CD8-positive, alpha-beta memory T cell (primary cell): ENCODE results near the gene SEMA3D. TPM values are rescaled to one million over a fixed set of nuclear protein-coding genes. Genes with fewer than 3 reads are reported as not detected.

ENCODE experiments used
- CTCF ChIA-PET: fragments of 350-600 bp; sonication (Branson Sonifier 250); formaldehyde crosslinking; loops from one replicate; lab custom pipeline; 2021; ENCODE audit warnings: antibody characterized with exemption; lab: Charles Lee
- POLR2A ChIA-PET: fragments of 350-600 bp; sonication (Branson Sonifier 250); formaldehyde crosslinking; loops from one replicate; lab custom pipeline; 2021; ENCODE audit warnings: antibody characterized with exemption; lab: Charles Lee
- DNase-seq, 5 donors: peaks; one replicate each; pipeline versions ENCODE4 v3.0.0 to v3.0.0-alpha.2; 2020 to 2022; ENCODE audit warnings: mixed read lengths in 1 of 5
- H3K27ac ChIP-seq: one replicate; pipeline ENCODE4 v1.7.0; 2013; ENCODE audit warnings: low read depth, mild to moderate bottlenecking, low read length, moderate library complexity
- H3K27me3 ChIP-seq: 2 replicates; pipeline ENCODE4 v1.7.0; 2013; ENCODE audit warnings: low read length, mild to moderate bottlenecking; ENCODE audit not compliant: insufficient read depth, poor library complexity, severe bottlenecking
- H3K36me3 ChIP-seq: 2 replicates; pipeline ENCODE4 v1.7.0; 2013; ENCODE audit warnings: mild to moderate bottlenecking, low read length, moderate library complexity; ENCODE audit not compliant: insufficient read depth
- H3K4me1 ChIP-seq: 2 replicates; pipeline ENCODE4 v1.7.0; 2013; ENCODE audit warnings: mild to moderate bottlenecking, low read length, moderate library complexity; ENCODE audit not compliant: insufficient read depth
- H3K4me3 ChIP-seq: 2 replicates; pipeline ENCODE4 v1.7.0; 2013; ENCODE audit warnings: mild to moderate bottlenecking, low read length
- H3K9me3 ChIP-seq: 2 replicates; pipeline ENCODE4 v1.7.0; 2013; ENCODE audit warnings: mild to moderate bottlenecking, low read length
- H3K27ac Mint-ChIP-seq, 8 donors: one replicate each; pipeline ENCODE4 v1.8.0; 2020 to 2021; ENCODE audit warnings: mixed read lengths in 8 of 8, mild to moderate bottlenecking in 6 of 8, inconsistent platforms in 3 of 8, moderate library complexity in 3 of 8
- H3K27me3 Mint-ChIP-seq, 2 donors: one replicate each; pipeline ENCODE4 v1.8.0; 2020 to 2021; ENCODE audit warnings: mixed read lengths in 2 of 2, mild to moderate bottlenecking in 1 of 2, moderate library complexity in 1 of 2
- H3K36me3 Mint-ChIP-seq, 3 donors: one replicate each; pipeline ENCODE4 v1.8.0; 2020 to 2021; ENCODE audit warnings: mixed read lengths in 3 of 3, inconsistent platforms in 1 of 3, mild to moderate bottlenecking in 1 of 3
- H3K4me1 Mint-ChIP-seq, 3 donors: one replicate each; pipeline ENCODE4 v1.8.0; 2020 to 2021; ENCODE audit warnings: mixed read lengths in 3 of 3, inconsistent platforms in 1 of 3, mild to moderate bottlenecking in 1 of 3
- H3K4me3 Mint-ChIP-seq, 7 donors: one replicate each; pipeline ENCODE4 v1.8.0; 2020 to 2021; ENCODE audit warnings: mixed read lengths in 7 of 7, mild to moderate bottlenecking in 6 of 7, moderate library complexity in 4 of 7, inconsistent platforms in 2 of 7
- H3K9me3 Mint-ChIP-seq, 5 donors: one replicate each; pipeline ENCODE4 v1.8.0; 2020 to 2022; ENCODE audit warnings: mixed read lengths in 5 of 5, mild to moderate bottlenecking in 3 of 5, moderate library complexity in 2 of 5, inconsistent platforms in 1 of 5
- polyA plus RNA-seq: library from polyadenylated mRNA; unstranded; fragments of 300-500 nt; fragmentation: Illumina TruSeq; gene quantifications from one replicate; pipeline ENCODE4 v1.2.3, GENCODE V29; 2021
- total RNA-seq, 2 experiments: library from RNA; stranded (reverse); gene quantifications; one replicate each; pipeline ENCODE4 v1.2.3, GENCODE V29; 2021

The SEMA3D gene
- total and polyA plus RNA-seq, 3 experiments from 2014 or later, result not detected

- peaks cover 0 to 2% (median 0%) of the 10 kb centered on the region in 3 donors for H3K36me3 Mint-ChIP-seq
These were observed 27.9 kb downstream of the SEMA3D start for GRCh38 chr7:85159003-85159402.

GRCh38 chr7:85156661-85157208 lies 30.1 kb downstream of the SEMA3D start:
- H3K4me1 ChIP-seq, result no peaks in the 10 kb centered on the region
- DNase-seq, result no peak
- H3K4me3 ChIP-seq, result no peak overlapping the region
- H3K27me3 Mint-ChIP-seq, result no peaks in the 10 kb centered on the region
- ChIA-PET POLR2A (no interaction called here), CTCF (no interaction called here)
- H3K36me3 ChIP-seq, result no peaks in the 10 kb centered on the region
- no peaks in the 10 kb centered on the region for H3K4me1 Mint-ChIP-seq
- H3K4me3 Mint-ChIP-seq, result no peak overlapping the region
- peaks cover 0 to 2% (median 0%) of the 10 kb centered on the region in 3 donors for H3K36me3 Mint-ChIP-seq
- H3K27ac ChIP-seq, result no peak overlapping the region
- H3K27me3 ChIP-seq, result no peaks in the 10 kb centered on the region
- H3K9me3 ChIP-seq, result no peaks in the 10 kb centered on the region
- H3K27ac Mint-ChIP-seq, result no peak overlapping the region
- H3K9me3 Mint-ChIP-seq, result peaks cover 8 to 33% (median 12%) of the 10 kb centered on the region in 5 donors

More at GRCh38 chr7:85159003-85159402, 27.9 kb downstream of the SEMA3D start:
- ChIA-PET POLR2A (no interaction called here), CTCF (no interaction called here)
- no peak for DNase-seq
- Histone ChIP-seq H3K27me3 (no peaks in the 10 kb centered on the region), H3K36me3 (no peaks in the 10 kb centered on the region), H3K27ac (no peak overlapping the region), H3K9me3 (no peaks in the 10 kb centered on the region), H3K4me3 (no peak overlapping the region), H3K4me1 (no peaks in the 10 kb centered on the region)
- peaks cover 6 to 37% (median 12%) of the 10 kb centered on the region in 5 donors for H3K9me3 Mint-ChIP-seq
- no peaks in the 10 kb centered on the region for H3K27me3 Mint-ChIP-seq
- H3K27ac Mint-ChIP-seq, result no peak overlapping the region
- H3K4me1 Mint-ChIP-seq, result no peaks in the 10 kb centered on the region
- no peak overlapping the region for H3K4me3 Mint-ChIP-seq

GRCh38 chr7:85154282-85154937 lies 32.4 kb downstream of the SEMA3D start:
- Histone ChIP-seq H3K9me3 (no peaks in the 10 kb centered on the region), H3K36me3 (no peaks in the 10 kb centered on the region), H3K4me1 (no peaks in the 10 kb centered on the region), H3K27me3 (no peaks in the 10 kb centered on the region), H3K27ac (no peak overlapping the region), H3K4me3 (no peak overlapping the region)
- no peak for DNase-seq
- H3K9me3 Mint-ChIP-seq, result peaks cover 3 to 19% (median 9%) of the 10 kb centered on the region in 5 donors
- H3K4me3 Mint-ChIP-seq, result no peak overlapping the region
- no peaks in the 10 kb centered on the region for H3K27me3 Mint-ChIP-seq
- no peak overlapping the region for H3K27ac Mint-ChIP-seq
- CTCF ChIA-PET, result no interaction called here
- no peaks in the 10 kb centered on the region for H3K4me1 Mint-ChIP-seq
- POLR2A ChIA-PET, result no interaction called here
- peaks cover 0 to 2% (median 0%) of the 10 kb centered on the region in 3 donors for H3K36me3 Mint-ChIP-seq

GRCh38 chr7:85153715-85154114 lies 33.1 kb downstream of the SEMA3D start:
- Histone ChIP-seq H3K27me3 (no peaks in the 10 kb centered on the region), H3K9me3 (no peaks in the 10 kb centered on the region), H3K4me3 (no peak overlapping the region), H3K27ac (no peak overlapping the region), H3K4me1 (no peaks in the 10 kb centered on the region), H3K36me3 (no peaks in the 10 kb centered on the region)
- Mint-ChIP-seq H3K9me3 (peaks cover 2 to 12% (median 6%) of the 10 kb centered on the region in 5 donors), H3K36me3 (no peaks in the 10 kb centered on the region), H3K4me1 (no peaks in the 10 kb centered on the region), H3K4me3 (no peak overlapping the region), H3K27me3 (no peaks in the 10 kb centered on the region), H3K27ac (no peak overlapping the region)
- ChIA-PET CTCF (no interaction called here), POLR2A (no interaction called here)
- DNase-seq, result no peak

GRCh38 chr7:85150624-85151023 lies 36.2 kb downstream of the SEMA3D start:
- Histone ChIP-seq H3K27ac (no peak overlapping the region), H3K4me3 (no peak overlapping the region), H3K4me1 (no peaks in the 10 kb centered on the region), H3K9me3 (no peaks in the 10 kb centered on the region), H3K27me3 (no peaks in the 10 kb centered on the region), H3K36me3 (no peaks in the 10 kb centered on the region)
- Mint-ChIP-seq H3K4me3 (no peak overlapping the region), H3K36me3 (no peaks in the 10 kb centered on the region), H3K27me3 (no peaks in the 10 kb centered on the region), H3K27ac (no peak overlapping the region), H3K4me1 (no peaks in the 10 kb centered on the region), H3K9me3 (peaks cover 0 to 15% (median 4%) of the 10 kb centered on the region in 5 donors)
- ChIA-PET CTCF (no interaction called here), POLR2A (no interaction called here)
- no peak for DNase-seq

- no peaks in the 10 kb centered on the region for H3K36me3 ChIP-seq
- no peak overlapping the region for H3K4me3 ChIP-seq
- ChIA-PET POLR2A (no interaction called here), CTCF (no interaction called here)
- H3K27ac ChIP-seq, result no peak overlapping the region
- H3K4me1 ChIP-seq, result no peaks in the 10 kb centered on the region
- Mint-ChIP-seq H3K36me3 (no peaks in the 10 kb centered on the region), H3K9me3 (peaks cover 0 to 17% (median 2%) of the 10 kb centered on the region in 5 donors), H3K4me1 (no peaks in the 10 kb centered on the region), H3K27ac (no peak overlapping the region), H3K4me3 (no peak overlapping the region), H3K27me3 (no peaks in the 10 kb centered on the region)
- H3K9me3 ChIP-seq, result no peaks in the 10 kb centered on the region
- H3K27me3 ChIP-seq, result no peaks in the 10 kb centered on the region
- no peak for DNase-seq
These were observed 42.1 kb downstream of the SEMA3D start for GRCh38 chr7:85144771-85145170.

- POLR2A ChIA-PET, result no interaction called here
- Mint-ChIP-seq H3K27me3 (no peaks in the 10 kb centered on the region), H3K4me3 (no peak overlapping the region), H3K4me1 (no peaks in the 10 kb centered on the region), H3K9me3 (peaks cover 0 to 24% (median 0%) of the 10 kb centered on the region in 5 donors), H3K36me3 (no peaks in the 10 kb centered on the region), H3K27ac (no peak overlapping the region)
- H3K27ac ChIP-seq, result no peak overlapping the region
- no peaks in the 10 kb centered on the region for H3K9me3 ChIP-seq
- no peak for DNase-seq
- no peaks in the 10 kb centered on the region for H3K27me3 ChIP-seq
- H3K4me1 ChIP-seq, result no peaks in the 10 kb centered on the region
- CTCF ChIA-PET, result no interaction called here
- no peaks in the 10 kb centered on the region for H3K36me3 ChIP-seq
- no peak overlapping the region for H3K4me3 ChIP-seq
These were observed 50.9 kb downstream of the SEMA3D start for GRCh38 chr7:85135977-85136376.

- CTCF ChIA-PET, result no interaction called here
- H3K27me3 ChIP-seq, result no peaks in the 10 kb centered on the region
- no peak for DNase-seq
- no peaks in the 10 kb centered on the region for H3K27me3 Mint-ChIP-seq
- no peaks in the 10 kb centered on the region for H3K4me1 Mint-ChIP-seq
- H3K4me3 ChIP-seq, result no peak overlapping the region
- no peak overlapping the region for H3K27ac ChIP-seq
- POLR2A ChIA-PET, result no interaction called here
- H3K4me3 Mint-ChIP-seq, result no peak overlapping the region
- H3K9me3 ChIP-seq, result no peaks in the 10 kb centered on the region
- peaks cover 0 to 21% (median 0%) of the 10 kb centered on the region in 5 donors for H3K9me3 Mint-ChIP-seq
- no peak overlapping the region for H3K27ac Mint-ChIP-seq
- no peaks in the 10 kb centered on the region for H3K4me1 ChIP-seq
- H3K36me3 ChIP-seq, result no peaks in the 10 kb centered on the region
- H3K36me3 Mint-ChIP-seq, result no peaks in the 10 kb centered on the region
These were observed 53.3 kb downstream of the SEMA3D start for GRCh38 chr7:85133560-85133959.
